ENCODE measurements around the gene PKDCC. TPM values are rescaled to one million over a fixed set of nuclear protein-coding genes. Genes with fewer than 3 reads are reported as not detected.

Gene PKDCC
- total RNA-seq, result 2.1 and 2.4 TPM in 2 replicates

DNA sequence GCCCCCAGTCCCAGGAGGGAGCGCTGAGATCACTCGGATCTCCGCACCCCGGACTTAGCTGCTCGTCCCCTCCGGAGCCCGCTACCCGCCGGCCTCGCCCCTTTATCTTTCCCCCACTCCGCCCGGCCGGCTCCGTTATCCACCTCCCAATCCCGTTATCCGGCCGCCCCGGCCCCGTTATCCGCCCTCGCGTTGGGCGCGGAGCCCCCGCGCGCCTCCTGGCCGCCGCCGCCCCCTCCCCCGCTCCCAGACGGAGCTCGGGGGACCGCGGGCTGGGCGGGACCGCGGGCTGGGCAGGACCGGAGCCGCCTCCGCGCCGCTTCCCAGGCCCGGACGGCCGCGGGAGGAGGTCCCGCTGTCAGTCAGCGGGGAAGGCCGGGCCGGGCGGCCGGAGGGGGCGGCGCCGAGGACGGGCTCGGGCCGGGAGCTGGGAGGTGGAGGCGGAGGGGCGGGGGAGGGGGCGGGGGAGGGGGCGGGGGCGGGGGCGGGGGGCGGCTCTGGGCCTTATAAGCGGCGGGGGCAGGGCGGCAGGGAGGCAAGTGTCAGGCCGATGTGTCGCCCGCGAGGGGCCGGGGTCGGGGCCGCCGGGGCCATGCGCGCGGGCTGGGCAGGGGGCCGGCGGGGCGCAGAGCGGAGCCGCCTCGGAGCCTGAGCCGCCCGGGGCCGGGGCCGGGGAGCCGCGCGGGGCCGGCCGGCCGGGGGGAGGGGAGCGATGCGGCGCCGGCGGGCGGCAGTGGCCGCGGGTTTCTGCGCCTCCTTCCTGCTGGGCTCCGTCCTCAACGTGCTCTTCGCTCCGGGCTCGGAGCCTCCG, at the start of gene PKDCC:
PKDCC (plus strand) TSS at position 534 of the 811 bp plus-strand sequence; CDS start at position 713, 179 bp downstream.
- DNase-seq (ENCODE audit: low read depth), result peak; percentile 33

DNA sequence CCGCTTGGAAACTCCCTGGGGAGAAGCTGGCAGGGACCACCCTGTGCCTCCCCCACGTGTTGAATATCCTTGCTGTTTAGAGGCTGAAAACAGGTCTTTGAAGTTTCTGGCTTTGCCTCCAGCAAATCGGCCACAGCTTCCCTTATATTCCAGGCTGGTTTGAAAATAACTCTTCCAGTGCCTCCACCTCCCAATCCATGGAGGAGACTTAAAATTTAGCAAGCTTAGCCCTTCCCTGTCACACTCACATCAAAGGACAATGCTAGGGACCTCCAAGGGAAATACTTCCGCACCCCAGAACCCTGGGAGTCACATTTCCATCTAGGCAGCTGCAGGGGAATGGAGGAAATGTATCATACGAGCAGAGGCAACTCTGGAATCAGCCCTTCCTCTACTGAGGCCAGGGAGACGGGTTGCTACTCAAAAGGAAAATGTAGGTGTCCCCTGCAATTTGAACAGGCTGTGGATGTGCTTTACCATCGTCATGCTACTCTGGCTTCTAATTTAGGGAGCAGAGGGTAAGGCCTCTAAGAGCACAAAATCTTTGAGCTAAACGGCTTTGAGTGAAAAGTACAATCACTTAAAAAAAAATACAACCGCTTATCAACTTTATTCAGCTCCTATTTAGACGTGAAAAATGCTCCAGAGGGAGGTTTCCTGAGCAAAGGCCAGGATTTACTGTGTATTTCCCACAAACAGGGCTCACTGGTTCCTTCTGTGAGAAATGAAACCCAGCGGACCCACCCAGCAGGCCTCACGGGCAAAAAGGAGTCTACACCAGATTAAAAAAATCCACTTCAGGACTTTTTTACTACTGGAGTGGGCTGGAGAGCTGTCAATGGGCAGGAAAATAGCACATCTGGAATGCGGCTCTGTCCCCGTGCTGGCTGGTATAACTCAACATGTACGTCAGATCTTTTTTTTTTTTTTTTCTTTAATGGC, 49.4 kb upstream of the PKDCC start:
- DNase-seq (ENCODE audit: low read depth), result no peak

GRCh38 chr2:41999128-41999480, 48.7 kb upstream of the PKDCC start:
- DNase-seq (ENCODE audit: low read depth), result no peak

DNA sequence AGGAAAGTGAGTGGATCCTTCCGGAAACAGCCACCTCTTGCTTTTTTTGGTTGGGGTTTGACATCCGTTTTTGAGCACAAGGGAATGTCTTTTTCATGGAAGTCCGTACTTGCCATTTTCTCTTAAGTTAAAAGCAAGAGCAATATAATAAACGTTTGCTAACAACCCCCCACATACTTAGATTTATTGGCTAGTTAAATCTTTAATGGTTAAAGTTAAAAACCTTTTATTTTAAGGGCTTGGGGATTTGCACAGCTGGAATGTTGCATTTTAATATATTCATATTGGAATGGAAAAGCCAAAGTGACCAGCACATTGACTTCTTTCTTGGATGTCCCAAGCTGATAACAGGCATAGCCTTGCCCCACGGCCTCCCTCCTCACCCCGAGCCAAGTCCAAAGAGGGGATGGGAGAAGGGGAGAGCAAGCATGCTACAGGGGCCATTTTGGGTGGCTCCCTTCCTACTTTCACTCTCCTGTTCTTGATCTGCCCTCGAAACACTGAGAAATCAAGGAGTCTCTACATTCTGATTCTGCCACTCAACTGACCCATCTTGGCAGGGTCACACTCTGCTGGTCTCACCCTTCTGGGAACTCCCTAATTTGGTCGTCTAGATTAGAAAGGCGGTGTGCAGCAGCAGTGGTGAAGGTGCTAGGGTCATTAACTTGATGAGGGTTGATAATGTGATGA, 48.1 kb upstream of the PKDCC start:
- no peak for DNase-seq (ENCODE audit: low read depth)

DNA sequence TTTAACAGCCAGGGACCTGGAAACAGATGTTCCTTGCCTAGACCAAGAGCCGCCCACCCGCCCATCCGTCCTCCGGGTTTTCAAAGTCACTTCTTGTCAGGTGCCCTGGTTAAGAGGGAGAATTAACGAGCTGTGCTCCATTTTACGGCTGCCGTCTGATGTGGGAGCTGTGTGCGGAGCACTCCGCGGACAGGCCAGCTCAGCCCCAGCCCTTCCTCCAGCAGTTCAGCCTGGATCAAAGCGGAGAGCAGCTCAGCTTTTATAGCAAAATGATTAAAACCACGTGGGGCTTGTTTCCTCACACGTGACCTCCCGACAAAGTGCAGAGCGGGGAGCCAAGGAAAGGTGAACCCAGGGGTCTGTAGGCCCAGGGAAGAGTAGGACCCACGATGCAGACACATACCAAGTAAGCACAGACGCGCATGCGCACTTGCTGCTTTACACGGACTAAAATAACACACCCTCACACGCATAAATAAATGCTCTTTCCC, 46.1 kb upstream of the PKDCC start:
- DNase-seq (ENCODE audit: low read depth), result peak; percentile 40

GRCh38 chr2:42007551-42007950, 40.3 kb upstream of the PKDCC start:
- DNase-seq (ENCODE audit: low read depth), result no peak

- no peak for DNase-seq (ENCODE audit: low read depth)
Measured at GRCh38 chr2:42008241-42008921, 39.4 kb upstream of the PKDCC start.

- DNase-seq (ENCODE audit: low read depth), result peak; percentile 20
Measured at GRCh38 chr2:42009657-42010580, 37.9 kb upstream of the PKDCC start.

- peak; percentile 94 for DNase-seq (ENCODE audit: low read depth)
Measured at GRCh38 chr2:42010743-42011298, 37.0 kb upstream of the PKDCC start.

DNA sequence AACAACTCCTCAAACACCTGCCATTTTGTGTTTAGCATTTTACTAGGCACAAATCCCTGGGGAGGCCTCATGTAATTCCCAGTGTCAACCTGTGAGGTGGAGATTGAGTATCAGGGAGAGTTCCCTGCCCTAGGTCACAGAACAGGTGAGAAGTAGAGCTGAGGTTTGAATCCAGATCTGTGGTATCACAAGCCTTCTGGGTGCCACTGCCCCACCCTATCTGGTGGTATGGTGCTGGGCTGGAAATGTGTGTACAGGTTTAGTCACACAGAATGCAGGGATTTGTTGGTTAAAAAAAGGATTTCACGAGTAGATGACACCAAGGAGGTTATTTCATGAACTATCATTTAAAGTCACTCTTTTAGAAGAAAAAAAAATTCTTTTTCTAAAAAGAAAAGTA, 35.7 kb upstream of the PKDCC start:
- no peak for DNase-seq (ENCODE audit: low read depth)

DNA sequence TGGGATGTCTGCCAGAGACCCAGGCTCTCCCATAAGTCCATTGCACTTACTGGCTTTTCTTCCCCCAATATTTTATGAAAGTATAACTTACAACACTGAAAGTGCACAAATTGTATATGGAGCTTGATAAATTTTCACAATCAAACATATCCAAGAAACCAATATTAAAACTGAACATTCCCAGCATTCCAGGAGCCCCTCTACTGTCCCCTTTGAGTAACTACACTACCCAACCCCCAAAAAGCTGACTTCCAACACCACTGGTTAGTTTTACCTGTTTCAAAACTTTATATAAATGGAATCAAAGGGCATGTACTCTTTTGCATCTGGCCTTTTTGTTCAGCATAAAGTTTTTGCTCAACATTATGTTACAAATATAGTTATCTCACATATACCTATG, 35.2 kb upstream of the PKDCC start:
- no peak for DNase-seq (ENCODE audit: low read depth)

DNA sequence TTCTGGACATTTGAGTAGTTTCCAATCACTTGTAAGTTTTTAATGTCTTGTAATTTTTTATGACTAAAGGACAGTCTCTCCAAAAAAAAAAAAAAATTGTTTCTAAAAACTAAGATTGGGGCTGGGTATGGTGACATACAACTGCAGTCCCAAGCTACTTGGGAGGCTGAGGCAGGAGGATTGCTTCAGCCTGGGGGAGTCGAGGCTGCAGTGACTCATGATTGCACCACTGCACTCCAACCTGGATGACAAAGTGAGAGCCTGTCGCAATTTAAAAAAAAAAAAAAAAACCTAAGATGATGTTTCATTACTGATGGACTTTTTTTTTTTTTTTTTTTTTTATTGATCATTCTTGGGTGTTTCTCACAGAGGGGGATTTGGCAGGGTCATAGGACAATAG, 34.4 kb upstream of the PKDCC start:
- DNase-seq (ENCODE audit: low read depth), result no peak

DNA sequence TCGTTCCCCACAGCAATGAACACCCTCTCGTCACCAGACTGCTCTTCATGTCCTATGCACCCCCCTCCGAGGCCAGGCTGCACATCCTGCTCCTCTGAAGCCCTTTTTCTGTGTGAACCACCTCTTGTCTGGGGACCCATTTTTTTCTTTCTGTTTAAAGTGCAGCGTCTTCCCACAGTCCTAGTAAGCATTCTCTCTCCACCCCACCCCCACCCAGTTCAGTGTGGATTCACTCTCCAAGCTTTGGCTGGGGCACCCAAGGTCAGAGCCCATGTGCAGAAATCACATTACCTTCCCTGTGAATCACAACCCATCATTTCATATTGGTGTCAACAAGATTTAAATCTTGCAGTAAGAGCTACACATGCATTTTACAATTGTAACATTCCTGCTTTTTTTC, 26.4 kb upstream of the PKDCC start:
- peak; percentile 39 for DNase-seq (ENCODE audit: low read depth)

- DNase-seq (ENCODE audit: low read depth), result no peak
Measured at GRCh38 chr2:42025151-42025582, 22.7 kb upstream of the PKDCC start.

- DNase-seq (ENCODE audit: low read depth), result no peak
Measured at GRCh38 chr2:42026272-42026671, 21.5 kb upstream of the PKDCC start.

DNA sequence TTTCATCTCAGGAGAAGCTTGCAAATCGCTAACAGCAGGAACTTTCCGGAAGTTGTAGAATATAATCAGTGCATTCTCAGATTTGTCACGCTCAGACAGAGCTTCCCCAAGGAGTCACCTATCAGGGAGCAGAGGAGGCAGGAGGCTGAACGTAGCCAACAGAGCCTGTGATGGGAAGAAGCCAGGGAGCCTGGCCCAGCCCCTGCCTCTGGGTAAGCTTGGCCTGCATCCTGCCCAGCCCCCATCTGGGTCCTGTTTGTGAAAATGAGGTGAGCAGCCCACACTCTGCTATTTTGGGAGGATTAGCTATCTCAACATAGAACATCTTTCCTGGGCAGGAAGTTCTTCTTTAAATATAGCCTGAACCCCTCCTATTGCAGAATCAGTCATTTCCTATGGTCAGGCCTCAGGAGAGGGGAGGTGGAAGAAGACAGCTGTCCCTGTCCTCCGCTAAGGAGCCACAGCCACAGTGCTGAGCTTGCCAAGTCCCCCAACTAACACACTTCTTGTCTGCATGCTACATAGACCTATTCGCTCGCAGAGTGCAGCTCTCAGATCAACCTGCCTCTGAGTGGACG, 19.2 kb upstream of the PKDCC start:
- DNase-seq (ENCODE audit: low read depth), result no peak

DNA sequence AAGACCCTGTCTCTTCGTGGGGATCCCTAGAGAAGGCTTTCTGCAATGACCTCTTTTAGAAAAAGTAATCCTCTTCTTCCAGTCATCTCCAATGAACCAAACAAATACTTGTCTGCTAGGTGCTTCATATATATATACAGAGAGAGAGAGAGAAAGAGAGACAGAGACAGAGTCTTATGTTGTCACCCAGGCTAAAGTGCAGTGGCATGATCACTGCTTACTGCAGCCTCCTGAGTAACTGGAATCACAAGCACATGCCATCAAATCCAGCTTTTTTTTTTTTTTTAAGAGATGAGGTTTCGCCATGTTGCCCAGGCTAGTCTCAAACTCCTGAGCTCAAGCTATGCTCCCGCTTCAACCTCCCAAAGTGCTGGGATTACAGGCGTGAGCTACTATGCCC, 18.6 kb upstream of the PKDCC start:
- DNase-seq (ENCODE audit: low read depth), result no peak

GRCh38 chr2:42029639-42030199, 18.1 kb upstream of the PKDCC start:
- no peak for DNase-seq (ENCODE audit: low read depth)

DNA sequence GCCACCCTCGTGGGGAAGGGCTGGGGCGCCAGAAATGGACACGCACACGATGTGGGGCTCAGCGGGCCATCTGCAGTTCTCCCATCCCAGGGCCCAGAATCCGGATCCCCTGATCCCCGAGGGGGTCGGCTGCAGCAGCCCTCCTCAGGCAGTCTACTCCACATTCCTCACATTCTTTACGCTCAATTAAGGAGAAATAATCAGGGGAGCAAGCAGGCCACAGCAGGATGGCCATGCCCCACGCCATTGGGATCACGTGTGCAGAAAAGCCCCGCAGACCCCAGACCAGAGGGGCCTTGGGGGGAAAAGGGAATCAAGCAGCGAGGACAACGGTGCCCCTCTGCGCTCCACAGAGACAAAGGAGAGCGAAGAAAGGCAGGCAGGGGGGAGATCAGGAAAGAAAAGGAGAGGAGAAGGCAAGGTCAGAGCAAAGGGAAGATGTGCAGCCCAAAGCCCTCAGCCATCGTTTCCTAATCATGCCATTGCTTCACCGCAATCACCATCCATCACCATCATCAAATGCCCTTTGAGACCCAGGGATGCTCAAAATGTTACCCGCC, 17.5 kb upstream of the PKDCC start:
- DNase-seq (ENCODE audit: low read depth), result no peak

Data from renal cortical epithelial cell (primary cell).